Peyer's patch (tissue), 4 donors: ENCODE results near the gene TRAPPC3.

Source experiments
- POLR2A ChIP-seq, 2 donors: fragments of 450-650 bp; IDR thresholded peaks; one replicate each; pipeline ENCODE4 v1.5.1; 2017; ENCODE audit warnings: antibody characterized with exemption in 2 of 2, mild to moderate bottlenecking in 2 of 2, moderate library complexity in 2 of 2
- TF ChIP-seq, protein P1 (sequence below), 6 experiments: fragments of 450-650 bp in 4 of 6; fragments of 200-600 bp in 2 of 6; sonication (generic) in 1 of 6; IDR thresholded peaks; one replicate each; pipeline ENCODE4 v1.5.1; 2017 to 2019; ENCODE audit warnings: antibody characterized with exemption in 6 of 6, mild to moderate bottlenecking in 3 of 6, moderate library complexity in 1 of 6

DNA sequence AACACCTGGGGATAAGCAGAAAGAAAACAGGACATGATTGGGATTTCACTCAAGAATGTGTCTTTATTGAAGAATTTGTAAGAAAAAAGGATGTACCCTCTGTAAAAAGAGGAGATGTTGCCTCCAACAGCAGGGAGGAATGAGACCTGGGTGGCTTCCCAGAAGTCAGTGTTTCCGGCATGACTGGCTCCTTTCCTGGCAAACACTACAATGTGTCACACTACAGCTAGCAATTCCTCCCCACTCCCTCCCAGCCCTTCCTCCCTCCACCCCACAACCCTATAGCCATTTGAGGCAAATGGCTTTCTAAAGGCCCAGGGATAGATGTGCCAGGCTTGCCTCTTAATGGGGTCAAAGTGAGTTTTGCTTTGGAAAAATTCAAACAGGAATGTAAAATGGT lies 12.8 kb downstream of the TRAPPC3 start:
- TF ChIP-seq, protein P1, sequence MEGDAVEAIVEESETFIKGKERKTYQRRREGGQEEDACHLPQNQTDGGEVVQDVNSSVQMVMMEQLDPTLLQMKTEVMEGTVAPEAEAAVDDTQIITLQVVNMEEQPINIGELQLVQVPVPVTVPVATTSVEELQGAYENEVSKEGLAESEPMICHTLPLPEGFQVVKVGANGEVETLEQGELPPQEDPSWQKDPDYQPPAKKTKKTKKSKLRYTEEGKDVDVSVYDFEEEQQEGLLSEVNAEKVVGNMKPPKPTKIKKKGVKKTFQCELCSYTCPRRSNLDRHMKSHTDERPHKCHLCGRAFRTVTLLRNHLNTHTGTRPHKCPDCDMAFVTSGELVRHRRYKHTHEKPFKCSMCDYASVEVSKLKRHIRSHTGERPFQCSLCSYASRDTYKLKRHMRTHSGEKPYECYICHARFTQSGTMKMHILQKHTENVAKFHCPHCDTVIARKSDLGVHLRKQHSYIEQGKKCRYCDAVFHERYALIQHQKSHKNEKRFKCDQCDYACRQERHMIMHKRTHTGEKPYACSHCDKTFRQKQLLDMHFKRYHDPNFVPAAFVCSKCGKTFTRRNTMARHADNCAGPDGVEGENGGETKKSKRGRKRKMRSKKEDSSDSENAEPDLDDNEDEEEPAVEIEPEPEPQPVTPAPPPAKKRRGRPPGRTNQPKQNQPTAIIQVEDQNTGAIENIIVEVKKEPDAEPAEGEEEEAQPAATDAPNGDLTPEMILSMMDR (IDR thresholded peaks at IDR 0.05): no peak
- TF ChIP-seq POLR2A (IDR thresholded peaks at IDR 0.05): no peak
